H1 (cell line): ENCODE data around the gene UCMA. TPM values are rescaled to one million over a fixed set of nuclear protein-coding genes. Genes with fewer than 3 reads are reported as not detected.

Experiments
- SIN3A ChIP-seq, 2 experiments: IDR thresholded peaks in 1 of 2; conservative IDR thresholded peaks in 1 of 2; 2 replicates each; pipeline ENCODE4 v1.6.1; 2011 to 2012; ENCODE audit warnings: low read length in 2 of 2, improper control_type of control experiment in 1 of 2, low read depth in 1 of 2, mild to moderate bottlenecking in 1 of 2
- TEAD4 ChIP-seq: IDR thresholded peaks from 2 replicates; pipeline ENCODE4 v1.6.1; 2012; ENCODE audit warnings: low read depth, low read length, inconsistent platforms, mixed read lengths
- polyA plus RNA-seq, 7 experiments: library from polyadenylated mRNA; depleted of rRNA in 3 of 7; stranded (reverse) in 5 of 7; unstranded in 2 of 7; fragments of >200 nt in 5 of 7; fragments of 200-250 nt in 2 of 7; gene quantifications; 1 replicate in 5 of 7; 2 replicates in 1 of 7; 4 replicates in 1 of 7; pipeline versions ENCODE4 v1.2.1 to v1.2.3, GENCODE V29; 2011 to 2013; ENCODE audit warnings: missing spikeins in 2 of 7, mixed read lengths in 2 of 7
- total RNA-seq: library from RNA; stranded (reverse); fragmentation: NEBNext Ultra II Directional; extraction: Animal tissue kit (Norgen Biotek cat#: 25700); gene quantifications from 2 replicates; pipeline ENCODE4 v1.2.1, GENCODE V29; 2021

UCMA gene
- total and polyA plus RNA-seq, 2 of the 8 experiments (the other 6 are each of a cell fraction or from before 2014, with no cell fraction given) = 1.2 to 4.6 TPM

- TF ChIP-seq SIN3A (conservative IDR thresholded peaks at IDR 0.05 in 1 of 2, IDR thresholded peaks at IDR 0.05 in 1 of 2; ENCODE audit: low read depth in 1 of 2, low read length in 2 of 2) = no peak
- no peak for TF ChIP-seq TEAD4
Measured at GRCh38 chr10:13262433-13262832, 28.3 kb upstream of the UCMA start (continued).
